Measurements from ENCODE around the gene ZBTB48.

ZBTB48 gene

DNA sequence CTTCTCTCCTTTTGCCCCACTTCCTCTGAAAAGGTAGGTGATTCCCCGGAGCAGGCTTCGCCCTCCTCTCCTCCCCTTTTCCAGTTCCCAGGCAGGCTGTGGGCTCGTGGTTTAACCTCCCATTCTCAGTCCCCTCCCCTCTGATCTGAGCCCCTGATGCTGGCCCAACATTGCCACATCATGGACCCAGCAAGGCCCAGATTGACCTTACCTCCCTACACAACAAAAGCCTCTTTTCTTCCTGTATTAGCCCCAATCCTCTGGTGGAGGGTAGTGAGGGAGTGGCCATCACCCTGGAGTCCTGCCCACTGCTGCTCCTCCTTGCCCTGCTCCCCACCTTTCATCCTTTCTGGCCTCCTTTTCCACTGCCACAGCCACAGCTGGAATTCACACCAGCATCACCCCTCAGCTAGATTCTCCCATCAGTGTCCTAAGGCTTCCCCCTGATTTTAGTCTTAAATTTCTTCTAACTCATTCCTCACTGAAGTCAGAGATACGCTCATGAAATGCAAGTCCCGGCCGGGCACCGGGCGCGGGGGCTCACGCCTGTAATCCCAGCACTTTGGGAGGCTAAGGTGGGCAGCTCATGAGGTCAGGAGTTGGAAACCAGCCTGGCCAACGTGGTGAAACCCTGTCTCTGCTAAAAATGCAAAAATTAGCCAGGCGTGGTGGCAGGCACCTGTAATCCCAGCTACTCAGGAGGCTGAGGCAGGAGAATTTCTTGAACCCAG, 7.0 kb upstream of the ZBTB48 start:
- no peak for DNase-seq (ENCODE audit: low spot score)

- no peak for DNase-seq (ENCODE audit: low spot score)
These were observed 5.7 kb upstream of the ZBTB48 start for GRCh38 chr1:6574025-6574620.

GRCh38 chr1:6574818-6575217, 5.0 kb upstream of the ZBTB48 start:
- no peak for DNase-seq (ENCODE audit: low spot score)

DNA sequence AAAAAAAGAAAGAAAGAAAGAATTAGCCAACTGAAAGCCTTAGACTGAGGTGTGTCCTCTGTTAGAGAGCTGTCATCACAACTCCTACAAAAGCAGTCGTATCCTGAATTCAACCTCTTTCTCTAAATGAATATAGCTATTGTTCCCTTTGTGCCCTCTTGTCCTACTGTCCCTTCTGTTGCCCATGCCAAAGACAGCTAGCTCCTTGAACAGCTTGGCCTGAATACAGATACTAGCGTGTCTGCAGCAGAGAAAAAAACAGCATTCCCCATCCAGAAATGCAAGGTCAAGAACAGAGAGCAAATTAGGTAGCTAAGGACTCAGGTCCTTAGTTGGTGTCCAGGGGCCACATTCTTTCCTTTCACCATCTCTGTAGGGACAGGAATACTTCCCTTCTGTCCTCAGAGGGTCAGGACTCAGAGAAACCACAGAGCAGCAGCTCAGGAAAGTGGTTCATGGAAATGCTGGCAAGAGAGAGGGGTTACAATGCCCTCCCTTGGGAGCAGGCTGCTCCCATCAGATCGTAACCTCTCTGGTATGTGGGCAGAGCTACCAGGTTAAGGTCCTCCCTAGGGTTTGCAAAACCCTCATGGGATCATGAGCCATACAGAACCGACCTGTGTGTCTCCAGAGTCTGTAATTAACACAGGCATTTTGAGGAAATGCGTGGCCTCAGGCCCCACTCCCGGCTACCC, 1.8 kb upstream of the ZBTB48 start:
- no peak for DNase-seq (ENCODE audit: low spot score)

DNA sequence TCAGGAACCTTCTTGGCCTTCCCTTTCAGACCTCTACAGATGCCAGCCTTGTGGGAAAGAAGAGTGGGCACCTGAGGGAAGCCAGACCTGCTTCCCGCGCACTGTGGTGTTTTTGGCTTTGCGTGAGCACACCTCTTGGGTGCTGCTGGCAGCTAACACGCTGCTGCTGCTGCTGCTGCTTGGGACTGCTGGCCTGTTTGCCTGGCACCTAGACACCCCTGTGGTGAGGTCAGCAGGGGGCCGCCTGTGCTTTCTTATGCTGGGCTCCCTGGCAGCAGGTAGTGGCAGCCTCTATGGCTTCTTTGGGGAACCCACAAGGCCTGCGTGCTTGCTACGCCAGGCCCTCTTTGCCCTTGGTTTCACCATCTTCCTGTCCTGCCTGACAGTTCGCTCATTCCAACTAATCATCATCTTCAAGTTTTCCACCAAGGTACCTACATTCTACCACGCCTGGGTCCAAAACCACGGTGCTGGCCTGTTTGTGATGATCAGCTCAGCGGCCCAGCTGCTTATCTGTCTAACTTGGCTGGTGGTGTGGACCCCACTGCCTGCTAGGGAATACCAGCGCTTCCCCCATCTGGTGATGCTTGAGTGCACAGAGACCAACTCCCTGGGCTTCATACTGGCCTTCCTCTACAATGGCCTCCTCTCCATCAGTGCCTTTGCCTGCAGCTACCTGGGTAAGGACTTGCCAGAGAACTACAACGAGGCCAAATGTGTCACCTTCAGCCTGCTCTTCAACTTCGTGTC, 995 bp upstream of the ZBTB48 start:
- DNase-seq (ENCODE audit: low spot score): no peak

- DNase-seq (ENCODE audit: low spot score): no peak
These were observed 362 bp downstream of the ZBTB48 start for GRCh38 chr1:6580119-6580592.

DNA sequence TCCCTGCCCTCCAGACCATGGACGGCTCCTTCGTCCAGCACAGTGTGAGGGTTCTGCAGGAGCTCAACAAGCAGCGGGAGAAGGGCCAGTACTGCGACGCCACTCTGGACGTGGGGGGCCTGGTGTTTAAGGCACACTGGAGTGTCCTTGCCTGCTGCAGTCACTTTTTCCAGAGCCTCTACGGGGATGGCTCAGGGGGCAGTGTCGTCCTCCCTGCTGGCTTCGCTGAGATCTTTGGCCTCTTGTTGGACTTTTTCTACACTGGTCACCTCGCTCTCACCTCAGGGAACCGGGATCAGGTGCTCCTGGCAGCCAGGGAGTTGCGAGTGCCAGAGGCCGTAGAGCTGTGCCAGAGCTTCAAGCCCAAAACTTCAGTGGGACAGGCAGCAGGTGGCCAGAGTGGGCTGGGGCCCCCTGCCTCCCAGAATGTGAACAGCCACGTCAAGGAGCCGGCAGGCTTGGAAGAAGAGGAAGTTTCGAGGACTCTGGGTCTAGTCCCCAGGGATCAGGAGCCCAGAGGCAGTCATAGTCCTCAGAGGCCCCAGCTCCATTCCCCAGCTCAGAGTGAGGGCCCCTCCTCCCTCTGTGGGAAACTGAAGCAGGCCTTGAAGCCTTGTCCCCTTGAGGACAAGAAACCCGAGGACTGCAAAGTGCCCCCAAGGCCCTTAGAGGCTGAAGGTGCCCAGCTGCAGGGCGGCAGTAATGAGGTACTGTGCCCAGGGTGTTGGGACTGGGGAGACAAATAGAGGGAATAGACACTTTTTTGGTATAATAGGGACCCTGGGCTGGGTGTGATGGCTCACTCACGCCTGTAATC, 1.0 kb downstream of the ZBTB48 start:
- DNase-seq (ENCODE audit: low spot score): no peak

- DNase-seq (ENCODE audit: low spot score): no peak
These were observed 1.9 kb downstream of the ZBTB48 start for GRCh38 chr1:6581561-6582305.

DNA sequence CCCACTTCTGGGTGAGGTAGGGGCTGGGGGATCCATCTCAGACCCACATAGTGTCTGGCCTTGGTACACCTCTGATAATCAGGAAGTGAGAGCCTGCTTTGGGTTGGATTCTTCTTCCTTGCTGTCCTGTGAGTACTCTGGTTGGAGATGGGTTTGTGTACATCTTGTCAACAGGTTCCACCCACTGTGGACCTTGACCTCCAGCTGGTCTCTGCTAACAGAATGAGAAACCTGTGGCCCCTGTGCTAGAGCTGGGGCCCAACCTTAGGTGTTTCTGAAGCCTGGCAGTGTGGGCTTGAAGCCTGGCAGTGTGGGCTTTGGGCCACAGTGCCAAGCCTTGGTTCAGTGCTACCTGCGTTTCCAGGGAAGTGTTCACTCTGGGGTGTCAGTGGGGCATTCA, 2.6 kb downstream of the ZBTB48 start:
- no peak for DNase-seq (ENCODE audit: low spot score)

DNA sequence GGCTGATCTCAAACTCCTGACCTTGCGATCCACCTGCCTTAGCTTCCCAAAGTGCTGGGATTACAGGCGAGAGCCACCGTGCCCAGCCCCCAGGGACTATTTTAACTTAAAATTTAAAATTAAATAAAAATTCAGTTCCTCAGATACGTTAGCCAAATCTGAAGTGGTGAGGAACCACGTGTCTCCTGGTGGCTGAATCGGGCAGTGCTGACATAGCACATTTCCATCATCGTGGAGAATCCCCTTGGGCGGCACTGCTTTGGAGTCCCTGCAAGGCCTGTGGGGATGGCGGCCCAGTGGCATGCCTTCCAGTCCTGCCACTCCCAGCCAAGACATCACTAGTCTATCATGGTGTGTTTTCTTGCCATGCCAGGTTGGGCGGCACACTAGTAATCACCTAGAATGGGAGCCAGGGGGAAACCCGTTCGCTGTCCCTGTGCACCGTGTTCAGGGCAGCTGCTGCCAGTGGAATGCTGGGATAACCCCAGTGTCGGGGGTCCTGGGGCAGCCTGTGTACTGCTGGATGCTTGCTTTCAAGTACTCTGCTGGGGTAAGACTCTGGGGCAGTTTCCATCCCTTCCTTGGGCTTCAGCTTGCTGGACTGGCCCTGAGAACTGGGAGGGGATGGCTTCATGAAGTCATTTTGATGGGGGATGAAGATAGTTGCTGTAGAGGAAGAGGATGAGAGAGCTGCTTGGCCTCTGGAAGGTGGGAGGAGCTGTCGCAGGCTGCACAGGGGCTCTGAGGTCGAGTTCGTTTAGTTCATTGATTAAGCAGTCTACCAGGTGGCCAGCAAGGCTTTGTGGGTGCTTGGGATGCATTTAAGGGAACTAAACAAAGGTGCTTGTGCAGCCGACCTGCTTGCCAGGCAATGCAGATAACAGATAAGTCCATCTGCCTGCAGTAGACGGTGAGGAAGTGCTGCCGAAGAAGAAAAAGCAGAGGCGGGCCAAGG, 4.6 kb downstream of the ZBTB48 start:
- no peak for DNase-seq (ENCODE audit: low spot score)

DNA sequence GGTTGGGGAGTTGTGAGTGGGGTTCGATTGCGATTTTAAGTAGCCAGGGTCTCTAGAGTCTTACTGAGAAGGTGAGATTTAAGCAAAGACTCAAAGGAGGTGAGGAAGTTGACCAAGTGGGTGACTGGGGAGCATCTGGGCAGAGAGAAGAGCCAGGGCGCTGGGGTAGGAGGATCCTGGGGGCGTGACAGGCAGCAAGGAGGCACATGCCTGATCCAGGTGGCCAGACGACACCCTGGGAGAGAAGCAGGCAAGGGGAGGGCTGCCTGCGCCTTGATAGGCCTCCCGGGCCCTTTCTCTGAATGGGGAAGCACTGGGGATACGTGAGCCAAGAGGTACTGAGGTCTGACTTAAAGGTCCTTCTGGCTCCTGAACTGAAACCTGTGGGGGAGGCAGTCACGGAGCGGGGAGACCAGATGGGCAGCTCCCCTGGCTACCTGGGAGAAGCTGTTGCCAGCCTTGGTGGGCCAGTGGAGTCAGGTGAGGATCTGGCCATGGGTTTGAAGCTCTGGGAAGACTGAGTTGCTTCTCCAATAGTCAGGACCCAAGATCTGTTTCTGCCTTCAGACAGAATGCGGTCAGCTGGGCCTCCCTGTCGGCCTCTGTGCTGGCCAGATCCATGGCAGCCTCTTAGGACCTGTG, 5.4 kb downstream of the ZBTB48 start:
- DNase-seq (ENCODE audit: low spot score): no peak

DNA sequence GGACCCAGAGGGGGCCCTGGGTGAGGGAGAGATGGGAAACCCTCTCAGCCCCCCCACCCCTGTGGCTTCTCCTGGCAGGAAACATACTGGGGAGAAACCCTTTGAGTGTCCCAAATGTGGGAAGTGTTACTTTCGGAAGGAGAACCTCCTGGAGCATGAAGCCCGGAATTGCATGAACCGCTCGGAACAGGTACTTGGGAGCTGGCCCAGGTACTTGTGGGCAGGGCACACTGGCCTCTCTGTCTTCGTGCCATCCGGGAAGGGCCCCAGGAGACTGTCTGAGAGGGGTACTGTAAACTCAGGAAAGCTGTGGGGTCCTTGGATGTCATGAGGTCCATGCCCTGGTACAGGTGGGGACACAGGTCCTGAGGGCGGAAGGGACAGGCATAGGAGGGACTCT, 6.0 kb downstream of the ZBTB48 start:
- DNase-seq (ENCODE audit: low spot score): no peak

DNA sequence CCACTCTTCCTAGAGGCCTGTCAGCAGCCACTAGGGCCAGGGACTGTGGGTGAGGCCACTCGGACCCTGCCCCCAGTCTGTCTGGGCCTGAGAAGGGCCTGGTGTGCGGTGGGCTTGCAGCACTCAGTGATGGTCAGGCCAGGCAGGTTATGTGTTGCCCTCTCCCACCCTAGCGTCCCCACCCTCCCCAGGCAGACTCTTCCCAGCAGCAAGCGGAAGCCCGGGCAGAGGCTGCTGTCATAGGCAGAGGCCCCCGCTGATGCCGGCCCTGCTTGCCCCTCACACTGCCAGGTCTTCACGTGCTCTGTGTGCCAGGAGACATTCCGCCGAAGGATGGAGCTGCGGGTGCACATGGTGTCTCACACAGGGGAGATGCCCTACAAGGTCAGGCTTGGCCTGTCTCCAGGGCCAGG, 6.6 kb downstream of the ZBTB48 start:
- no peak for DNase-seq (ENCODE audit: low spot score)

GRCh38 chr1:6587261-6588005, 7.6 kb downstream of the ZBTB48 start:
- no peak for DNase-seq (ENCODE audit: low spot score)

- no peak for DNase-seq (ENCODE audit: low spot score)
These were observed 8.5 kb downstream of the ZBTB48 start for GRCh38 chr1:6588128-6588892.

DNA sequence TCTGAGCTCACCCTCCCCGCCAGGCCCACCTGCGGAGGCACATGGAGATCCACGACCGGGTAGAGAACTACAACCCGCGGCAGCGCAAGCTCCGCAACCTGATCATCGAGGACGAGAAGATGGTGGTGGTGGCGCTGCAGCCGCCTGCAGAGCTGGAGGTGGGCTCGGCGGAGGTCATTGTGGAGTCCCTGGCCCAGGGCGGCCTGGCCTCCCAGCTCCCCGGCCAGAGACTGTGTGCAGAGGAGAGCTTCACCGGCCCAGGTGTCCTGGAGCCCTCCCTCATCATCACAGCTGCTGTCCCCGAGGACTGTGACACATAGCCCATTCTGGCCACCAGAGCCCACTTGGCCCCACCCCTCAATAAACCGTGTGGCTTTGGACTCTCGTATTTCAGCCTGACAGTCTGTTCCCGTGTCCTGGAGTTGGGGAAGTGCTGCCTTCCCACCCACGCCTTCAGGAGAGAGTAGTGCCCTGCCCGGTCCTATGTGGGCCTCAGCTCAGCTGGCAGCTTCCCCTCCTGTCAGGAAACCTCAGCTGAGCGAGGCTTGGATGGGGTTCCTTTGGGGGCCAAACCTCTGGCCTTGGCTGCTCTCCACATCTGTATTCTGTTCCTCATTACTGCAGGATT, 9.2 kb downstream of the ZBTB48 start:
- DNase-seq (ENCODE audit: low spot score): no peak

- no peak for DNase-seq (ENCODE audit: low spot score)
These were observed 10.3 kb downstream of the ZBTB48 start for GRCh38 chr1:6590046-6590445.

Measured in CD4-positive, alpha-beta T cell treated with Interleukin-15 for 4 hours (primary cell).